T-helper 1 cell (primary cell): ENCODE measurements around the gene HHATL.
A peak's percentile ranks its signal among the peaks of the same experiment; 100 is the strongest.

Experiments used
- DNase-seq, 5 donors: peaks; one replicate each; pipeline ENCODE4 v3.0.0-alpha.2; 2012 to 2020
- total RNA-seq, 4 donors: gene quantifications; one replicate each; lab custom pipeline; 2026; lab: John Stamatoyannopoulos, UW

The HHATL gene
- total RNA-seq, result 0 reads per million in 4 donors

DNA sequence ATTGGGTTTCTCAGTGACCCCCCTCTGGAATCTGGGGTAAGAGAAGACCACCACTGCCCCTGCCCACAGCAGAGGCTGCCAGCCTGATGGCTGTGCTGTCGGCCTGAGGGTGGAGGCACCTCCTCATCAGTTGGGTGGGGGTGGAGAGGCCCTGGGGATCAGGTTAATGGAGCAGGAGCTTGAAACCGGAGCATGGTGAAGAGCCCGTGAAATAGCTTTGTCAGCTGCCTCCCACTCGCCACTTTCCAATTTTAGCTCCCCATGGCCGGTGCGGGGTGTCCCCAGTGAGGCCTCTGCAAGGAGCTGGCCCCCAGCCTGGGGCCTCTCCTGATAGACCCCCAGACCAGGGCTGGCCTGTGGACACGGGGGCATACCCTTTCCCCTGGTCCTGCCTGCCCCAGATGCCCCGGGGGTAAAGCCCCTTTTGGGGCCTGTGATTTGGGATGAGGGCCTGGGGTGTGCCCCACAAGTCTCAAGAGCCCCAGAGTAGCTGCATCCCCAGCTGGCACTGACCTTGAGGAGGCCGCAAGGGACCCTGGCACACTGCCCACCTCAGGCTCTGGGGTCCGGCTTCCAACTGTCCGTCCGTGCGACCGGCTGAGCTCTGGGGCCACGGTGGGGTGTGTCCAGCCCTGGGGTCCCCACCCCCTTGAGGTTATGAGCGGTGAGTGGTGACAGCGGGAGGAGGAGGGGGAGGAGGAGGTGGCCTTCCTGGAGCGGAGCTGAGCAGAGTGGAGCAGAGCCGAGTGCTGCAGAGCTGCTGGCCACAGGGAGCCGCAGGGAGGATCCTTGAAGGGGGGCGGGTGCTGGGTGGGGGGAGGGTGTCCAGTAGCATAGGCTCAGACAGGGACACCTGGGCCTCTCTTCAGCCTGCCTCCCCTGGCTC lies at the start of gene HHATL:
Gene HHATL (minus strand): TSS at position 733 of the 886 bp plus-strand sequence. CDS start 1,972 bp downstream, outside the sequence.
- no peak for DNase-seq

DNA sequence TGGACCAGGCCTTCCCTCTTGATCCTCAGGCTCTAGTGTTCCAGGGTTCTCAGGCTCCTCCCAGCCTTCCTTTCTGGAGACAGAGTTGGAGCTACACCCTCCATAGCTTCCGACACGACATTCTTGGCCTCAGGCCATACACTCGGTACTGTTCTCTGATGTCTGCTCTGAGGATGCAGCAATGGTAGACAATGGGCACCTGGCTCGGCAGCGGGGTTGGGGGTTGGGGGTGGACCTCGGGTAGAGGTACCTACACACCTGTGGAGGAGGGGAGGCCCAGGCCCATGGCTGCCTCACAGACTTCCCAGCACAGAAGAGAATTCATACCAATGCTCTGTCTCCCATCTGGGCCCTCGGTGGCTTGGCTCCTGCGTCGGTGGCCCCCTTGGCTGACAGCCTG lies 49.0 kb upstream of the HHATL start:
- DNase-seq, result no peak

DNA sequence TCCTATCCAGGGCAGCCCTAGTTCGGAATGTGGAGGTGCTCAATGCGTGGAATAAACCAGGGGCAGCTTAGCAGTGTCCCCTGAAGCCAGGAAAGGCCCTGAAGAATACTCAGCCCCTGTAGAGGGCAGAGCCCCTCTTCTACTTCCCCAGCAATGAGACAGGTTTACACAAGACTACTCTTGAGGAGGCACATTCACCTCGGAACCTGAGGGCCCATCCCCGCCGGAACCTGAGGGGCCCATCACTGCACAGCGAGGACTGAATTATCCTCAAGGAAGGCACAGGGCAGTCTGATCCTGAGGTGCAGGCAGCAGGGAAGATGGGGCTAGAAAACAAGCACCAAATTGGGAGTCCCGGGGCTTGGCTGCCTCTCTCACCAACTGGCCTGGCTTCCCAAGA lies 48.2 kb upstream of the HHATL start:
- no peak for DNase-seq

DNA sequence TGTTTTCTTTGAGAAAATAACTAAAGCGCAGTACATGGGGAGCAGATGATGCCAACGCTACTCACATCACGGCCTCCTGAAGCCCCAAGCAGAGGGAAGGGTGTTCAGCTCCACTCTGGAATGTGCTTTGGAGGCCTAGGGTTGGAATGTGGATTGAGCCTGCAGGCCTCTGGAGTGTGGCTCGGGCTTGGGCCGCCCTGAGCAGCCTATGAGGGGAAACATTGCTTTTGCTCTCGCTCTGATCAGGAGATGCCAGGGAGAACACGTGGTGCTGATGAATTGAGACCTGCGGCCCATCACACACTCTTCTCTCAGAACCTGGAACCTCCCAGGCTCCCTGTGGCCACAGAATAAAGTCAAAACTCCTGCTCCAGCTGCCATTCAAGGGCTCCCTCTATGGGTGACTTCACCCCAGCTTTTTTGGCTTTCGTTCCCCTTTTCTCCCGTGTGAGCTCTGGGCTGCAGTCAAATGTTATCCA lies 47.2 kb upstream of the HHATL start:
- no peak for DNase-seq

DNA sequence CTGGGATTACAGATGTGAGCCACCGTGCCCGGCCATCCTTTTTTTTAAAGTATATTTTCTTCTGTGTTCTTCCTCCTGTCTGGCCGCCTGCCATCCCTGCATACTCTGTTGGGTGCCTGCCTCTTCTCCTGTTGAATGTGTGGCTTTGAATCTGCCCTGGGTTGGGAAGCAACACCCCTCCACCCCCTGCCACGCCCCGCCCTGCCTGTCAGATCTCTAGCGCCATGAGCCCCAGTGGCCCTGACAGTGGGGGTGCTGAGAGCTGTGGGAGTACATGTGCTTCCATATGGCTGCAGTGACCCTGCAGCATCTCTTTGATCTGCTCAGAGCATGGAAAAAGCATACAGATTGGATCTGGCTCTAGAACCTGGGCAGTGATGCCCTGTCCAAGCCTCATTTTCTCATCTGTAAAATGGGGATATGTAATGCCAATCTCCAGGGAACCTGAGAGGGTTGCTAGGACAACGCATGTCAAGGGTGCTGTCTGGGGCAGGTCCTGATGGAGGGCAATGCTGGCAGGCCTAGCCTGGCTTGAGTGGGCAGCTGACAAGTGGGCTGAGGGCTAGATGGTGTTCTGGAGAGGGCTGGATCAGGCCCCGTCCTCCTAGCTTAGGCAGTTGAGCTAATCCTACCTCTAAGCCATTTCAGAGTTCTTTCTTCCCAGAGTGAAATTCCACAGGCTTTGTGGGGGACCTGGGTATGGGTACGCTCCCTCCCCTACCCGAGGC lies 46.6 kb upstream of the HHATL start:
- no peak for DNase-seq

DNA sequence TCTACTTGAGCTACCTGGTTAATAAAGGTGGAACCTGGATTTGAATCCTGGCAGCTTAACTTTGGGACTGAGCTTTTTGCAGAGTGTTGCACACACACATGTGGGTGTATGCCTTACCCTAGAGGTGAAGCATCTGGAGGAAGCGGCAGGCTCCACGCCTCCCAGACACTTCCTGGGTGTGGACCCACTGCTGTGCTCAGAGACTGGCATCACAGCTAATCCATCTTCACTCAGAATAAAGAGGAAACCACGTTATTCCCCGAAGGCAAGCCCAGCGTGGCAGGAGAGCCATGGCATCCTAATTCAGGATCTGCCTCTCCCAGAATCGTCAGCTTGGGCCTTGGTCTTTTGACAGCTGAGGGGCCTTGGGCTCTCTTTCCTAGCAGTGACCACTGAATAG lies 45.0 kb upstream of the HHATL start:
- DNase-seq, result peak in 2 of 5 donors; percentile 24 to 61

DNA sequence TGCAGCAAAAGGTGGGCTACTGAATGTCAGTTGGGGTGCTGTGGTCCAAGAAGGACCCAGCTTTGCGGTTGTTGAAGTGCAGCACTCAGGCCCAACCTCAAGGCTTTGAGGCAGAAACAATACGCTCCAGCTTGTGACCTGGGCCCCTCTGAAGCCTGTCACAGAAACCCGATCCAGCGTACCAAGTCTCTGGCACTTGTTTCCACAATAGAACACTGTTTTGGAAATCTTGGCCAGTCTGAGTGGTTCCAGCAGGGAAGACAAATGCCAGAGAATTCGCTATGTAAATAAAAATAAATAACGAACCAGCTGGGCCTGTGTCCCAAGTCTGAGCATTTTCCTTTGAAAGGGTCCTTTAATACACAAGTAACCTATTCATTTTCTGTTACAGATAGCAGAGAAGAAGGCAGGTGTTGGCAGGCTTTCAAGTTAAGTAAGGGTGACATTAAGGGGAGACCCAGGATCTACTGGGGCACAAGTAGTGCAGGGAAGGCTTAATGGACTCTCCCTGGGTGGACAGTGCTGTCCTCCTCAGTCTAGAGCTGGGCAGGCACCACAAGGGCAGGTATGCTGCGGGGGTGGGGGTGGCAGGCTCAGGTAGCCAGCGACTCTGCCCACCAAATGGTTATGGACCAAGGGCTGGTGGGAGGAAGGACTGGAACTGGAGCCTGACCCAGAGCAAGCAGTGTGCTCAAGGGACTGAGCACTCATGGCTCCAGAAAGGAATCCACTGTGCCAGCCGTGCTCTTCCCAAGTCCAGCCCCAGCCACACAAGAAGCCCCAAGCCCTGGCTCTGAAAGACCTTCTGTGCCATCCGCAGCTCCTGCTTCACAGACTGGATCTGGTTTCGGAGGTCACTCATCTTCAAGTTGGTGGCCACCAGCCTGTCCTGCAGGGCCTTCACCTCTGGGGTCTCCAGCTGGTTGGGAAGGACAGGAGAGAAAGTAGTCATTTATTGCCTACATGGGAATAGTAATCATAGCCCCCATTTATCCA lies 44.2 kb upstream of the HHATL start:
- no peak for DNase-seq

- DNase-seq, result no peak
These were observed 43.3 kb upstream of the HHATL start for GRCh38 chr3:42745776-42746454.

DNA sequence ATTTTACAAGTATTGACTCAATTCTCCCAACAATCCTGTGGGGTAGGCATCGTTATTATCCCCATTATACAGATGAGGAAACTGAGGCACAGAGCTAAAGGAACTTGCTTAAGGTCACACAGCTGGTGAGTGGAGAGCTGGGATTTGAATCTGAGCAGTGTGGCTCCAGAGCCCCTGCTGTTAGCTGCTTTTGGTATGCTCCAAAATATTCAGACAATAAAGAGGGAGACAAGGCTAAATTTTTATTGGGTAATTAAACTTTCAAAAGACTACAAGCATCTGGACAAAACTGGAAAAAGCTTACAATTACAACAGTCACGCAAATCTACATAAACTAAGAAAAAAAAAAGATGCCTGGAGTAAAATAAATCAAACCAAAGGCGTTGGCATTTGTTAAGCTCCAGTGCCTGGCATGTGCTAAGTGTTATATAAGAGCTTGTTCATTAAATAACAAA lies 42.7 kb upstream of the HHATL start:
- no peak for DNase-seq

- DNase-seq, result no peak
These were observed 40.8 kb upstream of the HHATL start for GRCh38 chr3:42743204-42743995.

GRCh38 chr3:42742688-42743087 lies 40.1 kb upstream of the HHATL start:
- DNase-seq, result no peak

DNA sequence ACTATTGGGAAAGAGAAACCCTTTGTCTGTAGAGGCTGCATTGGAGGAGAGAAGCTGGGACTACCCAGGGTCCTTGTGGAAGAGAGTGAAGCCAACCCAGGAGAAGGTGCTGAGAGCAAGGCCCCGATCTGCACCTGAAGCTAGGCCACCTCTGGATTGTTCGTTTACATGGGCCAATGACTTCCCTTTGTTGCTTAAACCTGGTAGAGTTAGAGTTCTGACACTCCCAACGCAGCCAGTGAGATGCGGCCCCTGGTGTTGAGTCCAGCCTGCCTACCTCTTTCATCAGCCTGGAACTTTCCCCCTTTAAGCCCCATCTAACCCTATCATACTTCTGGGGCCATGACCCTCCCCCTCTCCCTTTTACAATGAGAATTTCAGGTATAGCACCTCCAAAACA lies 39.7 kb upstream of the HHATL start:
- no peak for DNase-seq

- no peak for DNase-seq
These were observed 39.2 kb upstream of the HHATL start for GRCh38 chr3:42741796-42742195.

GRCh38 chr3:42739401-42740158 lies 37.0 kb upstream of the HHATL start:
- no peak for DNase-seq

DNA sequence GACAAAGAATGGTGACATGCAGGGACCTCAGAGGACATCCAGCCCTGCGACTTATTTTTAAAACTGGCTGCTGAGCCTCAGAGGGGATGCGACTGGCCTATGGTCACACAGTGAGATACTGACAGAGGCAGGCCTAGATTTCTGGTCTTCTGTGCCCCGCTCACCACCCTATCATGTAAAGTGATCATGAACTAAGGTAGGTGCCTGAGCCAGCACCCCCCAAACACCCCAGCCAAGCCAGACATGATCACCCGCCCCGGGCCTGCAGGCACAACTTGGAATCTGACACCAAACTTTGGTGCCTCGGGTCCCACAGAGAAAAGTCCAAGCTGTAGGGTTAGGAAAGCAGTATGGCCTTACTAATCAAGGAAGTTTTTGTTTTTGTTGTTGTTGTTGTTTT lies 33.9 kb upstream of the HHATL start:
- DNase-seq, result no peak

DNA sequence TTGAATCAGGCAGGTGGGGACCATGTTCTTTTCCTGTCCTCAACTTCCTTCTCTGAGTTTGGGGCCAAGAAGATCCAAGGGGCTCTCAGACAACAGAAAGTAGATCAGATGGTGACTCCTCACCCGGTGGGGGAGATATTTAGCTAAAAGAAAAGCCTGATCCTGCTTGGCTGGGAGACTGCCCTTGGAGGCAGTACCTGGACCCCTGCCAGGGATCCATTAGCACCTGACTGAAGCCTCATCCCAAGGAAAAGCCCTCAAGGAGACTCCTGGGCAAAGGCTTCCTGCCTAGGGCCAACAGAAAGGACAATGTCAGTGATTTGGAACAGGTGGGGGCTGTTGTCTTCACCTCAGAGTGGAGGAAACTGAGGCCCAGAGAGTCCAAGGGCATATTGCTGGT lies 33.5 kb upstream of the HHATL start:
- DNase-seq, result no peak

- DNase-seq, result no peak
These were observed 33.0 kb upstream of the HHATL start for GRCh38 chr3:42735615-42736014.

- DNase-seq, result no peak
These were observed 32.4 kb upstream of the HHATL start for GRCh38 chr3:42735019-42735418.

DNA sequence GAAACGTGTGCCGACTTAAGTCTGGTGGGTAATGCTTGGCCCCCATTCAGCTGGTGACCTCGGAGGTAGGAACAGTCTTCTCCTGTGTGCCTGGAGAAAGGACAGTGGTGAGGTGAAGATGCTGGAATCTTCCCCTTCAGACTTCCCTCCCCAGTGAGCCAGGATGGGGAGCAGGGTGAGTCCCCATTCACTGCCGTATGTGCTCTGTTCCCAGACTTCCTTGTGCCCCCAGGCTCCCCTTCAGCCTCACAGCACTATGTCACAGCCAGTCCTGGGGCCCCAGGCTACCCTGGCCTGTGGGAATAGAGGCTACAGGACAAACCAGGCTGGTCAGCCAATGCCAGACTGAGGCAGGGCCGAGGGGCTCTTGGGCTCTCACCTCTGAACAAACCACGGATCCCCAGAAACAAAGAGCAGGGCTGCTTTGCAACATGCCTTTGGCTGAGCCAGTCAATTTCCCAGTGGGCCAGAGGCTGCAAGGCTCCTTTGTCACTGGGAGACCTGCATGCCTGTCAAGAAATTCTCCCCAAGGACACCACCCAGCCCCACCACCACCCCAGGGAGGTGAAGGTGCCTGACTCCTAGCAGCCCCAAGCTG lies 31.8 kb upstream of the HHATL start:
- DNase-seq, result no peak
